HG02840 (cell line): Measurements from ENCODE around the gene FYN.

Experiments used
- ATAC-seq: cut with Tn5 transposase; IDR thresholded peaks from one replicate; pipeline ENCODE4 v1.9.1; 2021; ENCODE audit warnings: mild to moderate bottlenecking, moderate library complexity, moderate number of reproducible peaks; ENCODE audit not compliant: unreplicated experiment, low FRiP score

Gene FYN

GRCh38 chr6:111674883-111675282 lies 198.4 kb downstream of the FYN start:
- ATAC-seq, result no peak

DNA sequence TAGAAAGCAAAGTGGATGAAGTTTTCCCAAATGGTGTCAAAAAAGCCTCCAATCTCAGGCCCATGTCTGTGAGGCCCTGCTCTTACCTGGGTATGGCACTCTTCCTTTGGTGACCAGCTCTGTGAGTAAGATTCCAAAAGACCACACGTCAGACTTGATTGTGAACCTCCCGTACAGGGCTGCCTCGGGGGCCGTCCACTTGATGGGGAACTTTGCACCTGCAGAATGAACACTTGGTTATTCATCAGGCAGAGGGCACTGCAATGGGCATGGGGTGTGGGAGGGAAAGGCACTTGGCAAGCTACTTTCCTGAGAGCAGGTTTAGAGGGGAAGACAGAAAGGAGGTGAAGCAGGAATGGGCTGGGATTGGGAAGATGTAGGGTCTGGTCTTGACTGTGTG lies 198.8 kb downstream of the FYN start:
- no peak for ATAC-seq

DNA sequence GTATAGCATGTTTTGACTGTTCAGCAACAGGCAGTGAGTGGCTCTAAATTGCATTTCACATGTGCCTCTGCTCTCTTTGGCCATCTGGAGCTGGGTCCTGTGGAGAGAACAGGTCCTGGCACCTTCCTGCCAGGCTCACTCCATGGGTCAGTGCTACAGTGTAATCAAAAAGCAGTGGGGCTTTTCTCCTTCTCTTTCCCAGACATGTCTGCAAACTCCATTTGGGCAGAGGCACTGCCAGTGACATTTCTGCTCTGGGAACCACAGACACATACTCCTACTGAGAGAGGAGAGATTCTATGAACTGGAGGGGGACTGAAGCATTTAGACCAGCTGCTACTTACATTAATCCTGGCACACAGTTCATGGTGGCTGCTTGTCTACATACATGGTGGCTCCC lies 199.3 kb downstream of the FYN start:
- no peak for ATAC-seq

GRCh38 chr6:111673532-111673931 lies 199.7 kb downstream of the FYN start:
- ATAC-seq, result no peak

GRCh38 chr6:111672761-111673450 lies 200.3 kb downstream of the FYN start:
- no peak for ATAC-seq

DNA sequence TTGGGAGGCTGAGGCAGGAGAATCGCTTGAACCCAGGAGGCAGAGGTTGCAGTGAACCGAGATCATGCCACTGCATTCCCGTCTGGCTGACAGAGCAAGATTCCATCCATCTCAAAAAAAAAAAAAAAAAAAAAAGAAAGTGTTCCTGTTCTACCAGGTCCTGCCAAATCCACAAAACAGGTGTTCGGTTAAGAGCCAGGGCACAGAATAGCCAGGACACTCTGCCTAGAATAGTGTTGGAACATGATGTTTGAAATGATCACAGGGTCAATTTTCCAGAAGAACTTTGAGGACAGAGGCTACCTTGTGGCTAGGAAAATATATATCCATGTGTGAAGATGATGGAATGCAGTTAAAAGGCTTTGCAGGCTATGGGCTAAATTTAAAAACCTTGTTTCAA lies 203.9 kb downstream of the FYN start:
- ATAC-seq, result no peak

GRCh38 chr6:111668410-111668809 lies 204.8 kb downstream of the FYN start:
- ATAC-seq, result no peak

DNA sequence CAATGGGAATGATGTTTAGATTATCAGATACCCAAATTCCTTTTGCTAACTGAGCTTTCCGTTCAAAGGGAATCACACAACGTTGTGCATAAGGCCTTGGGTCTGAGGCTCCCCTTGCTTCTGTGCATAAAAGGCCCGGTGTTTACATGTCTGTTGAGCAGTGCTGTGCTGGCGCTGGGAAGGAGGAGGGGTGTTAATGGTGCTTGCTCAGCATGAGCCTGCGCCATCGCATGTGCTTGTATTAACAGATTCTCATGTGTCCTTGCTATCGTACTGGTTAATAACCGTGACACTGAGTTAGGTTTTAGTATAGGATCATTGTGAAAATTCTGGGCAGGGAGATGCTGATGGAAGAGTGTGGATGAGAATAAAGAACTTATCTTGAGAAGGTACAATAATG lies 205.3 kb downstream of the FYN start:
- ATAC-seq, result no peak

- no peak for ATAC-seq
Observed at GRCh38 chr6:111666847-111667246, 206.4 kb downstream of the FYN start.

- no peak for ATAC-seq
Observed at GRCh38 chr6:111664565-111665030, 208.7 kb downstream of the FYN start.

DNA sequence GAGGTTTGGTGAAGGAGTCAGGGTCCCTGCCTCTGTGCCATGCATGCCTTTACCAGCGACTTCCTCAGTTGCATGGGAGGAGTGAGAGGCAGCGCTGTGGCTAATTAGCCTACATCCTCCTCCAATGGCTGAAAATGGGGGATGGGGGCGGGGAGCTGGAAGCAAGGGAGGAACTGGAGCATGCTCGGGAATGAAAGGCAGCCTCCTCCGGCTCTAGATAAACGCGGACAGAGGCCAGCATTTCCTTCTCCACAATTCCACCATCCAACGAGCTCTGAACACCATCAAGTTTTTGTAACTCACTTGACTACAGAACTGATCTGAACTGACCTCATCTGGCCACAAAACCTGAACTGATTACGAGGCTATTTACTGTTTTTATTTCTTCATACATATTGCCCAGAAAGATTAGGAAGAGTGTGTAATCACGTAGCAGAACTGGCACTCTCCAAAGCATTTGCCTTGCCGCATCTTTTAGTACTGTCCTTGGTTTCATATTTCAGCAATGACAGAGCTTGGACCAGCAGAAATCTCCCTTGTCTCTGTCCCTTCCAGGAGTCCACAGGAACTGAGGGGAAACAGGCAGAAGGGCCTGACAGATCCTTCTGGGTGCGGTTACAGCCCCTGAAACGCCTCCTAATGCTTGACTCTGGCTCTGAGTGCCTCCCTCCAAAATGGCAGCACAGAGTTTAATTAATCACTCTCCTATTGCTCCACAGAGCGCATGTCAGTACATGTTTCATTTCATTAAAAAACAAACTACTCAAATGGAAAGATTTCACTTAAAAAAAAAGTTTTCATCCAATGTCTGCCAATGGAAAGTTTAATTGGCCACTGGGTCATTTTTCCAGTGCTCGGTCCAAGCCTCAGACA lies 209.3 kb downstream of the FYN start:
- no peak for ATAC-seq

GRCh38 chr6:111662794-111663593 lies 210.3 kb downstream of the FYN start:
- no peak for ATAC-seq

DNA sequence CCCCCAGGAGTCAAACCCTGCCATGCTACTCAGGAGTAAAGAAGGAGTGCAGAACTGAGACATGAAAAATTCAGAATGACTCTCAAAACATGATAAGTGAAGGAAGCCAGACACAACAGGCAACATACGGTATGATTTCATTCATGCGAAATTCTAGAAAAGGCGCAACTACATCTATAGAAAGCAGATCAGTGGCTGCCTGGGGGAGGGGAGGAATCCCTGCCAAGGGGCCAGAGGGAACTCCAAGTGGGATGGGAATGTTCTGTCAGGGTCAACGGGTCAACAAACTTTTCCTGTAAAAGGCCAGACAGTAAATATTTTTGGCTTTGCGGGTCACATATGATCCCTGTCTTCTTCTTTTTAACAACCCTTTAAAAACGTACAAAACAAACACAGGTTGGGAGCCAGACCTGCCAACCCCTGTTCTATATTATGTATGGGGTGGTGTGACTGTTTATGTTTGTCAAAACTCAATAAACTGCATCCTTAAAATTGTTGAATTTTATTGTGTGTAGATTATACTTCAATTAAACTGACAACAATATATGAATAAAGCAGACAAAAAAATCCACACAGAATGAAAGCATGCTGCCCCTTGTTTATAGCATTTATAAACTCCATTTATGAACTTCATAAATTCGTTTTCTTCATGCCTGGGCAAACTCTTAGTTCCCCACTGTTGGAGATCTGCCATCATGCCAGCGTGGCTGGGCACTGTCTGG lies 211.0 kb downstream of the FYN start:
- no peak for ATAC-seq

GRCh38 chr6:111661541-111662061 lies 211.7 kb downstream of the FYN start:
- no peak for ATAC-seq

DNA sequence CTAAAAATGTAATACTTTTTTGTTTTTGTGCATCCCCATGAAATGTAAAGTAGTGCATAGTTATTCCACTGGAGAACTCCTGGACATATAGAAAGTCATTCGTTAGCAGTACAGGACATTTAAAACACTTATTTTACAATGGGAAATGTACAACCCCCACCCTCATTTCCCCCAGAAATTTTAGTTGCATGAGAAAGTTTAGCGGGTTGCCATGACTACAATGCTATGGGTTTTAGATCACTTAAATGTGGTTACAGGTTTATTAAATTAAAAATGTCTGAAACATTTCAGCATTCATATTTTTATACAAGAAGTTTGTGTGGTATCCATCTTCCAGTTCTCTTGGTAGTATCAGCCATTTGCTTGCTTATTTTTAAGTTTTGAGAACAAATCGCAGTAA lies 212.7 kb downstream of the FYN start:
- no peak for ATAC-seq

GRCh38 chr6:111658462-111659154 lies 214.6 kb downstream of the FYN start:
- no peak for ATAC-seq

- ATAC-seq, result no peak
Observed at GRCh38 chr6:111657146-111657545, 216.1 kb downstream of the FYN start.

DNA sequence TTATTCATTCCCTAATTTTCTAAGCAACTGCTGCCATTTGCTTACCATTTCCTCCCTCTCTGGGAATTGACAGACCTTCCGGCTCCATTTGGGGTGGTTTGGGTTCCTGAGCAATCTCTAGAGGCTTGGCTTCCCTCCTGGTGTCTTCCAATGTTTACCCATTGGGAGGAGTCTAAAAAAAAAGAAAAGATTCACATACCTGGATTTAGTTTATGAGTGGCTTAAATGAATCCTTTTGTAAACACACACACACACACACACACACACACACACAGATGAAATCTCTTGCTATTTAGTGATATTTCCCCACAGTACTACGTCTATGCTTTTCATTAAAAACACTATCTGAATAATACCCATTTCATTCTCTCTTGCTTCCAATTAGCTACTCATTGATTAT lies 219.3 kb downstream of the FYN start:
- no peak for ATAC-seq

DNA sequence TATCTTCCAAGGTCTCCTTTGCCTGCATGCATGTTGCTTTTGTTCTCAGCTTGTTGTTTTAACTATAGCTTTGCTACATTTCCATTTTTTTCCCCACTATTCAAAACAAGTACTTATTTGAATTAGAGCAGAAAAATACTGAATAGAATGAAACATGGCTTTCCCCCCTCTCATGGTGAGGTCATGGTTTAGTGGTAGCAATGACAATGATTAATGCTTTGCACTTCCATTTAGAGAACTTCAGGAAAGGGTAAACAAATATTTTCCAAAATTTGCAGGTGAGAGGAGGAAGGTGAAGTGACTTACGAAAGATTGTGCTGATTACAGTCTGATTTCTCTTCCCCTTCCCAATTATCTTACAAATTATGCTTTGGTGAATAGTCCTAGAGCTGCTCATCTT lies 219.8 kb downstream of the FYN start:
- no peak for ATAC-seq

DNA sequence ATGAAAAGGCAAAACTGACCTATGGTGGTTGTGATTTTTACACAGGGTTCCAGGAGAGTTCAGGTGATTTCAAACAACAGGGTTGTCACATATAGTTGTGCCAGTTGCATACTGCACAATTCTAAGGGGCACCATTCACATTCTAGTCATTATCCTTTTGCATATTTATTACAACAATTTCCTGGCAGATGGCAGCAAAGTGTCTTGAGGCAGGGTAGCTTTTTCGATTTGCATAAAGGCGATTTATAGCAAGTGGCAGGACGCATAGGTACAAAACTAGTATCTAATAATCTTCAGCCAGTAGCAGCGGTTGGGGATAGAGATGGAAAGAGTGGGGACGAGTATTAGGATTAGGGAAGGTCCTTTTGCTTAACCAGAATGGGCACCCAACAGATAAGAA lies 221.1 kb downstream of the FYN start:
- no peak for ATAC-seq
